ENCODE measurements around the gene TSHZ2. TPM values are rescaled to one million over a fixed set of nuclear protein-coding genes. Genes with fewer than 3 reads are reported as not detected.

TSHZ2 gene
- total and polyA plus RNA-seq, 9 of the 15 experiments (the other 6 are each of a cell fraction or from before 2014, with no cell fraction given): 0.03 to 0.20 (median 0.05) TPM; not detected in 4

GRCh38 chr20:53332022-53332837 lies 360.1 kb downstream of the TSHZ2 start (continued):
- TF ChIP-seq ZBTB2 (IDR thresholded peaks at IDR 0.05) (no peak), HIVEP1 (CRISPR knock-in tag; IDR thresholded peaks at IDR 0.05) (no peak), ZNF232 (CRISPR knock-in tag; IDR thresholded peaks at IDR 0.05) (peak; percentile 58; the same call in 1 of the 2 replicates), MAFK (IDR thresholded peaks at IDR 0.05; ENCODE audit: low read length) (peak; percentile 65; the same call in 1 of the 2 replicates), MAFG (tag; conservative IDR thresholded peaks at IDR 0.05) (peak; percentile 84), LEF1 (IDR thresholded peaks at IDR 0.05) (peak; percentile 61), HDGF (IDR thresholded peaks at IDR 0.05) (no peak), MGA (IDR thresholded peaks at IDR 0.05) (peak; percentile 29), SFPQ (IDR thresholded peaks at IDR 0.05; ENCODE audit: low read depth, low read length) (no peak), RBM25 (IDR thresholded peaks at IDR 0.05; ENCODE audit: low read depth, low read length, severe bottlenecking) (peak; percentile 67)
